HFF-Myc (cell line): ENCODE results near the gene PLEKHA4.
"Not testable (repeated sequence)": the region's sequence is repeated elsewhere in the genome, so short reads cannot be mapped to it uniquely, and the experiment has no call there.

Experiments
- DNase-seq: peaks from one replicate; pipeline ENCODE4 v3.0.0-alpha.2; 2011; ENCODE audit warnings: low read depth; ENCODE audit errors: extremely low read depth
- H3K4me3 ChIP-seq: replicated peaks from 2 replicates; pipeline ENCODE4 v1.5.1; 2011; ENCODE audit warnings: low read depth, mild to moderate bottlenecking, control low read depth, low read length
- TF ChIP-seq, protein P1 (sequence below): IDR thresholded peaks from 2 replicates; pipeline ENCODE4 v1.5.1; 2012; ENCODE audit warnings: mild to moderate bottlenecking, low read depth, low read length, control low read depth; ENCODE audit errors: missing control alignments

Gene PLEKHA4

DNA sequence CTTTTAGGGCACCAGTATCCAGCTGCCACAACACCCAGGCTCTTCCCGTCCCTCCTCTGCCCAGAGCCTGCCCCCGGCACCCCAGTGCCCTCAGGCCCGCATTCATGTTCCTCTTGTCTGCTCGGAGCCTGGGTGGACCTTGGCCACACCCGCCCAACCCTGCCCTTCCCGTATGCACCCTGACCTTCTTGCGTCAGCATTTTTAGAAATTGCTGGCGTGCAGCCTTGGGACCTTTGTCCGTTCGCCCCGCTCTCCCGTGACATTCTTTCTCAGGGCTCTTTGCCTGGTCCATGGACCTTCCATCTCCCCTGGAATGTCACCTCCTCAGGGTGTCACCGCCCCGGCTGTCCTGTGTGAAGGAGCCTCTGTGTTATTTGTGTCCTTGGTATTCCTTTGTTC, 39.3 kb upstream of the PLEKHA4 start:
- TF ChIP-seq, protein P1, sequence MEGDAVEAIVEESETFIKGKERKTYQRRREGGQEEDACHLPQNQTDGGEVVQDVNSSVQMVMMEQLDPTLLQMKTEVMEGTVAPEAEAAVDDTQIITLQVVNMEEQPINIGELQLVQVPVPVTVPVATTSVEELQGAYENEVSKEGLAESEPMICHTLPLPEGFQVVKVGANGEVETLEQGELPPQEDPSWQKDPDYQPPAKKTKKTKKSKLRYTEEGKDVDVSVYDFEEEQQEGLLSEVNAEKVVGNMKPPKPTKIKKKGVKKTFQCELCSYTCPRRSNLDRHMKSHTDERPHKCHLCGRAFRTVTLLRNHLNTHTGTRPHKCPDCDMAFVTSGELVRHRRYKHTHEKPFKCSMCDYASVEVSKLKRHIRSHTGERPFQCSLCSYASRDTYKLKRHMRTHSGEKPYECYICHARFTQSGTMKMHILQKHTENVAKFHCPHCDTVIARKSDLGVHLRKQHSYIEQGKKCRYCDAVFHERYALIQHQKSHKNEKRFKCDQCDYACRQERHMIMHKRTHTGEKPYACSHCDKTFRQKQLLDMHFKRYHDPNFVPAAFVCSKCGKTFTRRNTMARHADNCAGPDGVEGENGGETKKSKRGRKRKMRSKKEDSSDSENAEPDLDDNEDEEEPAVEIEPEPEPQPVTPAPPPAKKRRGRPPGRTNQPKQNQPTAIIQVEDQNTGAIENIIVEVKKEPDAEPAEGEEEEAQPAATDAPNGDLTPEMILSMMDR = no peak
- DNase-seq = no peak
- H3K4me3 ChIP-seq = no peak overlapping the region

- TF ChIP-seq, protein P1 = no peak
- no peak overlapping the region for H3K4me3 ChIP-seq
- no peak for DNase-seq
These were observed 37.9 kb upstream of the PLEKHA4 start for GRCh38 chr19:48906324-48906723.

- no peak for DNase-seq
- no peak overlapping the region for H3K4me3 ChIP-seq
- TF ChIP-seq, protein P1 = no peak
These were observed 37.2 kb upstream of the PLEKHA4 start for GRCh38 chr19:48905664-48906063.

GRCh38 chr19:48903788-48904187, 35.4 kb upstream of the PLEKHA4 start:
- not testable (repeated sequence) for DNase-seq, H3K4me3 ChIP-seq

DNA sequence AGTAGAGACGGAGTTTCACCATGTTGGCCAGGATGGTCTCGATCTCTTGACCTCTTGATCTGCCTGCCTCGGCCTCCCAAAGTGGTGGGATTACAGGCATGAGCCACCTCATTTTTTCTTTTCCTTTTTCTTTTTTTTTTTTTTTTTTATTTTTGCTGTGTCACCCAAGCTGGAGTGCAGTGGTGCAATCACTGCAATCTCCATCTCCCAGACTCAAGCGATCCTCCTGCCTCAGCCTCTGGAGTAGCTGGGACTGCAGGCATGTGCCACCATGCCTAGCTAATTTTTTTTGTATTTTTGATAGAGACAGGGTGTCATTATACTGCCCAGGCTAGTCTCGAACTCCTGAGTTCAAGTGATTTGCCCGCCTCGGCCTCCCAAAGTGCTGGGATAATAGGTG, 33.9 kb upstream of the PLEKHA4 start:
- DNase-seq, H3K4me3 ChIP-seq: not testable (repeated sequence)

GRCh38 chr19:48900477-48901406, 32.3 kb upstream of the PLEKHA4 start:
- H3K4me3 ChIP-seq = peak overlapping the region; percentile 61
- no peak for DNase-seq
- TF ChIP-seq, protein P1 = no peak

DNA sequence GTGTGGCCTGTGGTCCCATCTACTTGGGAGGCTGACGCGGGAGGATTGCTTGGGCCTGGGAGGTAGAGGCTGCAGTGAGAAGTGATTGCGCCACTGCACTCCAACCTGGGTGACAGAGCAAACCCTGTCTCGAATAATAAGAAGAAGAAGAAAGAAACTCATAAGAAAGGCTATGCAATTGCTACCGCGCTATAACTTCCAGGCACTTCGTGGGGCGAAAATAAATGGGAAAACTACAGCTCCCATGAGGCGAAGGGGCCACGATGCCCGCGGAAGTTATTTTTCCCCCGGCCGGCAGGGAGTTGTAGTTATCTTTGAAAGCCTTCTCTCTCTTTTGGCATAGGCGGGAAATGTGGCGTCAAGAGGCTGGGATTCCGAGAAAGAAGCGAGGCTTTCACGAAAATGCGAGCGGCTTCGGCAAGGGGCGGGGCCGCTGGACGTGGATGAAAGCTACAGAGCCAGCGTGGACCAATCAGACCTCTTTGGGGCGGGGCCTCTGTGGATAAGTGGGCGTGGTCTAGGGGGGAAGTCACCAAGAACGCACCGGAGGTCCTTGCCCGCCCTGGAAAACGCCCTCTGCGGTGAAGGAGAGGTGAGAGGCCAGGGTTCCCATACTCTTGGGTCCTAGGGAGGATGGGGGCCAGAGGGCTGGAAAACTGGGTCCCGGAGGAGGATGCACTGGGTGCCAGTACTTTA, 31.5 kb upstream of the PLEKHA4 start, which contains the start of gene NUCB1:
NUCB1 (plus strand) TSS at position 532 of the 696 bp plus-strand sequence. CDS start 485 bp downstream, outside the sequence.
- peak within 1 kb of the TSS; percentile 61 for H3K4me3 ChIP-seq
- peak; percentile 97 for DNase-seq
- TF ChIP-seq, protein P1 = no peak

GRCh38 chr19:48899386-48899749, 31.0 kb upstream of the PLEKHA4 start:
- not testable (repeated sequence) for DNase-seq
- H3K4me3 ChIP-seq = peak overlapping the region; percentile 61
